Urinary bladder (tissue), 4 donors: Measurements from ENCODE around the gene ALB. TPM values are rescaled to one million over a fixed set of nuclear protein-coding genes. Genes with fewer than 3 reads are reported as not detected.

Experiments
- DNase-seq: peaks from one replicate; pipeline ENCODE4 v3.0.0-alpha.2; 2015; ENCODE audit errors: extremely low spot score
- H3K27ac ChIP-seq: one replicate; pipeline ENCODE4 v1.5.1; 2013; ENCODE audit warnings: low read depth, mild to moderate bottlenecking, moderate library complexity
- H3K36me3 ChIP-seq: one replicate; pipeline ENCODE4 v1.6.1; 2013; ENCODE audit warnings: mild to moderate bottlenecking, moderate library complexity; ENCODE audit not compliant: insufficient read depth
- H3K4me1 ChIP-seq: one replicate; pipeline ENCODE4 v1.6.1; 2013; ENCODE audit warnings: mild to moderate bottlenecking, moderate library complexity; ENCODE audit not compliant: insufficient read depth
- H3K4me3 ChIP-seq: one replicate; pipeline ENCODE4 v1.5.1; 2013; ENCODE audit warnings: low read depth, low read length
- WGBS: extraction: QIAGEN DNeasy Blood & Tissue Kit; methylation state at CpG from one replicate; pipeline ENCODE4 v1.1.7; 2013; 5-methylcytosine and 5-hydroxymethylcytosine counted together
- polyA plus RNA-seq: library from polyadenylated mRNA; stranded (reverse); fragments of 200-250 nt; gene quantifications from one replicate; pipeline ENCODE4 v1.2.3, GENCODE V29; 2013
- total RNA-seq: library from RNA; depleted of rRNA; stranded (reverse); fragments of >200 nt; gene quantifications from one replicate; pipeline ENCODE4 v1.2.3, GENCODE V29; 2014
- donor health status: healthy with polysubstance abuse.
- donor health status: healthy.

Gene ALB
- total and polyA plus RNA-seq, 2 donors, result 0.32 to 20.0 TPM

DNA sequence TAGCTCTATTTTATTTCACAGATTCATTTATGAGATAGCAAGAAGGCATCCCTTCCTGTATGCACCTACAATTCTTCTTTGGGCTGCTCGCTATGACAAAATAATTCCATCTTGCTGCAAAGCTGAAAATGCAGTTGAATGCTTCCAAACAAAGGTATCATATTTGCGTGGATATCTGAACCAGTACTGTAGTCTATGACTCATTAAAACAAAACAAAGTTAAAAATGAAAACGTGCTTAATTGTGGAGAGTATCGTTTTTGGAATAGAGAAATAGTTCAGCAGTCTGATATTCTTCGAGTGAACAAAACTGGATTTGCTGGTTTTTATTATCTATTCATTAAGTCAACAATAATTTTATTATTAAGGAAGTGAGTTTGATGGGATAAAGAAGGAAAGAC, 38.2 kb downstream of the ALB start:
- WGBS, result 68% methylated on average over 5 of the region's 5 CpGs
- Histone ChIP-seq H3K4me1 (no peaks in the 10 kb centered on the region), H3K27ac (no peak overlapping the region), H3K4me3 (no peak overlapping the region), H3K36me3 (no peaks in the 10 kb centered on the region)
- no peak for DNase-seq

DNA sequence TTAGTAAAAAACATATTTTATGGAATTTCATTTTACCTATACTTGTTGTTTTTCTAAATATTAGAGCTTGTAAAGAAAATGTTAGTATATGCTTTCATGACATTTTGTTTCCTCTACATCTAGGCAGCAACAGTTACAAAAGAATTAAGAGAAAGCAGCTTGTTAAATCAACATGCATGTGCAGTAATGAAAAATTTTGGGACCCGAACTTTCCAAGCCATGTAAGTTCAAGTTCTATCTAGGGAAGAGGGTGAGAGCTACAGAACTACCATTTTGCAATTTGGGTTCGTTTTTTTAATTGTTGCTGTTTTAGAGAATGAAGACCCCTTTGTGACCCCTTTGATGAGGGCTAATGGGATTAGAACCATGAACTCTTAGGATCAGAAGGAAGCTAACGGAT, 39.1 kb downstream of the ALB start:
- no peaks in the 10 kb centered on the region for H3K36me3 ChIP-seq
- no peaks in the 10 kb centered on the region for H3K4me1 ChIP-seq
- H3K27ac ChIP-seq, result no peak overlapping the region
- H3K4me3 ChIP-seq, result no peak overlapping the region
- DNase-seq, result no peak
- 44% methylated on average over 3 of the region's 3 CpGs for WGBS

DNA sequence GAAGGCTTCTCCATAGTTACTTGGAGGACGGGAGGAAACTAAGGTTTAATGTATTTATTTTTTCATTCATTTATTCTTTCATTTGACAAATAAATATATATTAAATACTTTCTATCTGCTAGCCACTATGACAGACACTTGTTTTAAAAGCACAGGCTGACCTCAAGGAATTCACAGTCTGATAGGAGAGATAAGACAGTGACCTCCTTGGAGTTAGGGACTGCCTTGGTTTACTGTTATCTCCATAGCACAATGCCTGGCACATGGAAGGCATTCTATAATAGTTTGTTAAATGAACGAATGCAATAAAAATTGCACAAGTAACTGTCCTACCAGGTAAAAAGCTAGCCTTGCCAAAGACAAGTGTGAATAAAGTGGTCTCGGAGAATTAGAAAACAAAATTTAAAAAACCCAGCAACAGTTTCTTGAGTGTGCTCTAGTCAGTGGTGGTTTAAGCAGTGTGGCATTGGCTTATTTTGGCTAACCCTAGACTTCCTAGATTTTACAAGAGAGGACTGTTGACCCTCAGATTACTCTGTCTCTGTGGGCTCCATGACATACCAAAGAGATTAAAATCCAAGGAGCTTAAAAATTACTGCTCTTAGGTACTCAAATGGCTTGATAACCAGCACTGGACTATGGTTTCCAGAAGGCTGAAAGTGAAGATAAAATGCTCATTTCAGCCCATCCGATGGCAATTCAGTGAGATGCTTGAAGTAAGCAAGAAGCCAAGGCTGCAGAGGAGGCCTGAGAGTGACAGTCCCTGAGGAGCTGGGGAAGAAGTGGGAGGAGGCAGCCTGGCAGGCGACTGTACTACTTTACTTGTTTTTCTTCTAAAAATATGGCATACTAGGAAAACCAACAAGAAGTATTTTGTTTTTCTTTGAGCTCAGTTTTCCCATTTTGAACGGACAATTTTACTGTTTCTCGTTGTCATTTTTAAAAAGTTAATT, 41.6 kb downstream of the ALB start:
- Histone ChIP-seq H3K27ac (no peak overlapping the region), H3K36me3 (no peaks in the 10 kb centered on the region), H3K4me1 (no peaks in the 10 kb centered on the region), H3K4me3 (no peak overlapping the region)
- WGBS, result 73% methylated on average over 7 of the region's 7 CpGs
- no peak for DNase-seq

DNA sequence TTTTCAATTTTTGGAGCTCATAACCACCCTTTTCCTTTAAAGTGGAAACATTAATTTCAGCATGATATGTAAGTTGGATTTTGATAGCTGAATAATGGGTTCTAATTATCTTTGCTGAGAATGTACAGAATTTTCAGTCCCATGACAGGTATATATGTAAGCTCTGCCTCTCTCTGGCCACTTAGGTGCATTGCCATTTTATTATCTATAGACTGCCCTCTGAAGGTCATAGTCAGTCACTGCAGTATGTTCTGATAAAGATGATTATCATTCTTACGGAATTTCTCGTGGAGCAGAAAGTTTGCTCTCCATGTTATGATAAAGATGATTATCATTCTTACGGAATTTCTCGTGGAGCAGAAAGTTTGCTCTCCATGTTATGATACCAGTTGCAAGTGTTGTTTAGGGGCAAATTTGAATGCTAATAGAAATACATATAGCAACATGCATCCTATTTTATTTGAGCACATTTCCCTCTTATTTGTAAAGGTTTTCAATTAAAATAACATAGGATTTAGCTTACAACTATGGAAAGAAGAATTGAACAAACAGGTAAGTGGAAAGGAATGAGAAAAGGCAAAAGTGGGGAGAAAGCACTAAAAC, 42.4 kb downstream of the ALB start:
- Histone ChIP-seq H3K4me1 (no peaks in the 10 kb centered on the region), H3K27ac (no peak overlapping the region), H3K36me3 (no peaks in the 10 kb centered on the region), H3K4me3 (no peak overlapping the region)
- WGBS, result 11% methylated on average over 4 of the region's 4 CpGs
- no peak for DNase-seq

DNA sequence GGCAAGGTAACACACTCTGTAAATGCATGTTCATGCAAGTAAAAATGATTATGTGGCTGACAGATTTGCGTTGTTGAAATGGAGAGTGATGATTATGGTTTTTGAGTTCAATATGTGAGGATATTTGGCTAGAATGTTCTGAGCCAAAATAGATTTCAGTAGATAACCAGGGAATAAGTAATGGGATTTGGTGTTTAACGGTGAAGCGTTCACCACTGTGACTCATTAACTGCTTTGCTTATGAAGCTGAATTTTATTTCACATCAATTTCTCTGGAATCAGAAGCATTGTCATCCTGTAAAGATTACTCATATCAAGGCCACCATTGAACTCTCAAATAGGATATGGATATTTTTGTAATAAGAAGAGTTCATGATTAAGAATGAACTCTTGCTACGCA, 43.6 kb downstream of the ALB start:
- no peaks in the 10 kb centered on the region for H3K36me3 ChIP-seq
- WGBS, result 61% methylated on average over 4 of the region's 4 CpGs
- H3K4me3 ChIP-seq, result no peak overlapping the region
- no peaks in the 10 kb centered on the region for H3K4me1 ChIP-seq
- H3K27ac ChIP-seq, result no peak overlapping the region
- no peak for DNase-seq

DNA sequence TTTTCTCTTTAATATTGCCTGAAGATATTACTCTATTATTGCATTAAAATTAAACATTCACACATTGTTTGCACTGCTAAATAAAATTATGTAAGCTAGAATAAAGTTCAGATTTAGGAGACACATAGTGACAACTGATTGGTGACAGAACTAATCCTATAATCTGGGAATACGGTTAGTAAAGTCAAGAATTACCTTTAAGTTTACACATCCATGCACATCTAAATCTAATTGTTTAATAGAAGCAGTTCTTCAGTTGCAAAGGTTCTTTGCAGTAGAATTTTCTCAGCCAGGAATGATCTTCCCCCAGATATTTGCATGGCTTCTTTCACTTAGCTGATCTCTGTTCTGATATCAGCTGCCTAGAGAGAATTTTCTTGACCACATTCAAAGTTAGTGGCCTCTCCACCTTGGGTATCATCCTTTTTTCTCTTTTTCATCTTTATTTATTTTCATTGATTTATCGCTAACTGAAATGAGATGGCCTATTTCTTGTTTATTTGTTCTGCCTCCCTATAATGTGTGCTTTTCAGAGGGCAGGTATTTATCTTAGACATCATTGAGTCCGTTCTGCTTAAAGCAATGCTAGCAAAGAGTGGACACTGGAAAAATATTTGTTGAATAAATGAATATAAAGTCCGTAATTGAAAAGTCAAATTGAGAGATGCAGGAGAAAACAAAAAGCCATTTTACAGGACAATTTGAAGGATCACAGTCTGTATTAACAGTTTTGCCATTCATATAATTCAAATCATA, 44.5 kb downstream of the ALB start:
- Histone ChIP-seq H3K4me1 (no peaks in the 10 kb centered on the region), H3K36me3 (no peaks in the 10 kb centered on the region), H3K27ac (no peak overlapping the region), H3K4me3 (no peak overlapping the region)
- WGBS, result 80% methylated on average over 4 of the region's 4 CpGs
- no peak for DNase-seq

DNA sequence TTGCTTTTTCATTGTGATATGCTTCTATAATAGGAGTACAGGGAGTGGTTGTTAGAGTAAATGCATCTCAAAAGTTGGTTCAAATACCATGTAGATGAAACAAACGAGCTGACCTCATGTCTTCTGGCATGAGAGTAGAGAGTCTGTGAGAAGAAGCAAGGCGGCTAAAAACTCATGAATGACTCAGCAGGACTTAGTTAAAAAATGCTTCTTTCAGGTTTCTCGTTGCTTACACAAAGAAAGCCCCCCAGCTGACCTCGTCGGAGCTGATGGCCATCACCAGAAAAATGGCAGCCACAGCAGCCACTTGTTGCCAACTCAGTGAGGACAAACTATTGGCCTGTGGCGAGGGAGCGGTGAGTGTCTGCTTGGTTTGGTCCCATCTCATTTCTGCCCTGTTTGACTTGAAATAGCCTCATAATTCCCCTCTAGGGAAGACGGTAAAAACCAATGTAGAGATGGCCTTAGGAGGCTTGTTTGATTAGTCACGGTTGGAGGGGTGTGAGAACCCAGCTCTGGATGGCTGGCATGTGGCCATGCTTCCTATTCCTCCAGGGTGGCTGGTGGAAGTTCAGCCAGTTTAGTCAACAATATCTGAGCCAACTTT, 46.4 kb downstream of the ALB start:
- no peaks in the 10 kb centered on the region for H3K4me1 ChIP-seq
- 60% methylated on average over 9 of the region's 9 CpGs for WGBS
- H3K4me3 ChIP-seq, result no peak overlapping the region
- no peak overlapping the region for H3K27ac ChIP-seq
- DNase-seq, result no peak
- H3K36me3 ChIP-seq, result no peaks in the 10 kb centered on the region

DNA sequence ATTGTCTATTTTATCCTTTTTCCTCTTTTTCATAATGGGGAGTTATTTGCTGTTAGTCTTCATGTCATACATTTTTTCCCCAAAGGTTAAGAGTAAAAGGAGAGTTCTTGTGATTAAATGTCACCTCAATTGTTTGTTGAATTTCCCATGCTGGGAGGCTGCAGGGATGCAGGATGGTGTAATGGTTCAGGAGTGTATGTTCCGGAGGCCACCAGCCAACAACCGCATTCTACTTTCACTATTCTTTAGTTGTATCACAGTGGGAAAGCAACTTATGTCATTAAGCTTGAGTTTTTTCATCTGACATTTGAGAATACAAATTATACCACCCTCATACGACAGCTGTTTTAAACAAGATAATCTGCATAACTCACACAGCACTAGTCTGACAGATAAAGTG, 47.3 kb downstream of the ALB start:
- no peak for DNase-seq
- H3K4me1 ChIP-seq, result no peaks in the 10 kb centered on the region
- H3K36me3 ChIP-seq, result no peaks in the 10 kb centered on the region
- no peak overlapping the region for H3K27ac ChIP-seq
- H3K4me3 ChIP-seq, result no peak overlapping the region
- 45% methylated on average over 3 of the region's 3 CpGs for WGBS

DNA sequence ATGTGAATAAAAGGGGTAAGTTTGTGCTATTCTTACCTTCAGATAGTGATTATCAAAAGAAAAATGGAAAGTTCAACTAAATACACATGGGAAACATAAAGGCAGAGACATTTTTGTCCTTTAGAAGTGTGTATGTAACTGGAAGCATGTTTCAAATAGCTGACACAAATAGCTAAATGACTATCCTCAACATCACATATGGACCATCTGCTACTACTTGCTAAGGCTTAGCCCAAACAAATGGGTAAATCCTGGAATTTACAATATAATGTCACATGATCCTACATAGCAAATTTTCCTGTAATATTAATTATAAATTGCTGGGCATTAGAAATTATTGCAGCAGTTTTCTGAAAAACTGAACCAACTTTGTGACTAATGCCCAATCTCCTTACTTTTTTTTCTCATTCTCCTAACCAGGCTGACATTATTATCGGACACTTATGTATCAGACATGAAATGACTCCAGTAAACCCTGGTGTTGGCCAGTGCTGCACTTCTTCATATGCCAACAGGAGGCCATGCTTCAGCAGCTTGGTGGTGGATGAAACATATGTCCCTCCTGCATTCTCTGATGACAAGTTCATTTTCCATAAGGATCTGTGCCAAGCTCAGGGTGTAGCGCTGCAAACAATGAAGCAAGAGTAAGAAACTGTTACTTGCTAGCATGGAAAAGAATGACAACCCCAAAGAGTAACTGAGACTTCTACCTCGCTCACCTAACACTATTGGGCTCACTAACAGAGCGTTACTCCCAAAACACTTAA, 48.1 kb downstream of the ALB start:
- no peak overlapping the region for H3K27ac ChIP-seq
- H3K4me3 ChIP-seq, result no peak overlapping the region
- no peak for DNase-seq
- WGBS, result 93% methylated on average over 4 of the region's 4 CpGs
- H3K36me3 ChIP-seq, result no peaks in the 10 kb centered on the region
- no peaks in the 10 kb centered on the region for H3K4me1 ChIP-seq

DNA sequence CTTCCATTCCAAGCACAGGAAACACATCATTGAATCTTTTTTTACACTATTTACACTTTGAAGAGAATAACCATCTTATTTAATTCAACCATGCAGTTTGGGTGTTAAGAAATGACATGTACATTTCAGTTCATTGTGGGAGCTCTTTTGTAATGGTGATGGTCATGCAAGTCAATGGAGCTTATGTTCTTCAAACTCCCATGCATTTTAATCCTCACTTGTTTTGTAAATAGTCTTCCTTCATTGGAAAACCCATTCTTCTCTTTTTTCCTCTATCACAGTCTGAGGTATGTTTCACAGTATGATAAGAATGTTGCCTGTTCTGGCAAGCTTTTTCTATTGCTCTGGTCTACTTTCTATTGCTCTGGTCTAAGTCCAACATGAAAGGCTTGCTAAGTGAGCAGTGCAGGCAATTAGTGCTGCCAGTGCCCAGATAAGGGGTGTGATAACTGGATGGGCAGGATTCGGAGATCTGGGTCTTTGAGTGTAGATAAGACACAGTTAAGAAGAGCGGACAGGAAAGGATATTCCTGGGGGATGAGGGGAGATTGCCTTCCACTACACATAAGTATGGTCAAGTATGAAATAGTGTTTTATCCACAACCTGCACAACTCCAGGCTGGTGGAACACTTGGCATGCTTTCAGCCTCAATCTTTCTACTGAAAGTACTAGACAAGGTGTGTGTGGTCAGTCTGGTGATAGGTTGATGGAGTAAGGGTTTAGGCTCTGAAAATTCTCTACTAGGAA, 49.0 kb downstream of the ALB start:
- WGBS, result 47% methylated on average over 2 of the region's 2 CpGs
- H3K27ac ChIP-seq, result no peak overlapping the region
- no peak for DNase-seq

DNA sequence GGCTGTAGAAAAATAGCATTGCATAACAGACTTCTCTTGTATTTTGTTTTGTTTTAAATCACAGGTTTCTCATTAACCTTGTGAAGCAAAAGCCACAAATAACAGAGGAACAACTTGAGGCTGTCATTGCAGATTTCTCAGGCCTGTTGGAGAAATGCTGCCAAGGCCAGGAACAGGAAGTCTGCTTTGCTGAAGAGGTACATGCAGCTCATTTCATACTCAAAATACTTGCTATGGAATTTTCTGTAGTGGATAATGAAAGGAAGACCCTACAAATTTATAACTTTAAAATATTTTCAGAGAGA, 49.6 kb downstream of the ALB start:
- no peaks in the 10 kb centered on the region for H3K36me3 ChIP-seq
- DNase-seq, result no peak
- H3K27ac ChIP-seq, result no peak overlapping the region
- no peaks in the 10 kb centered on the region for H3K4me1 ChIP-seq
- no peak overlapping the region for H3K4me3 ChIP-seq

More for the DNA sequence above, 49.0 kb downstream of the ALB start:
- Histone ChIP-seq H3K4me3 (no peak overlapping the region), H3K4me1 (no peaks in the 10 kb centered on the region), H3K36me3 (no peaks in the 10 kb centered on the region)

DNA sequence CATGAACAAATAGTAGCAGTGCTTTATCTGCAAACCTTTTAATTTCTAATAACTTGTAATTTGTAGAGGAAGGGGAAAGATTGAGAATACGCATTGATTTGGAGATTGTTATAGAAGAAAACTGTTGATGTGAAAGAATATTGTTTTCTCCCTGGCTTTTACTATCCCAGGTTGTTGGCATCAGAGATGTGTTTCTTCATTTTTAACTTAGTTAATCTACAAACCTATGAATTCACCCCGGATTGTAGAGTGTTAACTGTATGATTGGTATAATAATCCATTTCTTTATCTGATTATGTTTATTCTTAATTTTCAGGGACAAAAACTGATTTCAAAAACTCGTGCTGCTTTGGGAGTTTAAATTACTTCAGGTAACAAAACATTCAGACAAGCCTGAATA, 50.8 kb downstream of the ALB start:
- 79% methylated on average over 3 of the region's 3 CpGs for WGBS
- no peaks in the 10 kb centered on the region for H3K36me3 ChIP-seq

More for the DNA sequence above, 50.8 kb downstream of the ALB start:
- Histone ChIP-seq H3K4me3 (no peak overlapping the region), H3K4me1 (no peaks in the 10 kb centered on the region), H3K27ac (no peak overlapping the region)
- no peak for DNase-seq
